VCaP (cell line): ENCODE measurements around the gene STAG3.

Experiments used
- H3K27ac ChIP-seq: fragments of 450-650 bp; 2 replicates; pipeline ENCODE4 v1.5.1; 2017
- TF ChIP-seq, protein P1 (sequence below): fragments of 450-650 bp; conservative IDR thresholded peaks from 2 replicates; pipeline ENCODE4 v1.5.1; 2017; ENCODE audit warnings: mild to moderate bottlenecking, moderate library complexity

Gene STAG3

GRCh38 chr7:100156331-100157068, 21.2 kb upstream of the STAG3 start:
- TF ChIP-seq, protein P1, sequence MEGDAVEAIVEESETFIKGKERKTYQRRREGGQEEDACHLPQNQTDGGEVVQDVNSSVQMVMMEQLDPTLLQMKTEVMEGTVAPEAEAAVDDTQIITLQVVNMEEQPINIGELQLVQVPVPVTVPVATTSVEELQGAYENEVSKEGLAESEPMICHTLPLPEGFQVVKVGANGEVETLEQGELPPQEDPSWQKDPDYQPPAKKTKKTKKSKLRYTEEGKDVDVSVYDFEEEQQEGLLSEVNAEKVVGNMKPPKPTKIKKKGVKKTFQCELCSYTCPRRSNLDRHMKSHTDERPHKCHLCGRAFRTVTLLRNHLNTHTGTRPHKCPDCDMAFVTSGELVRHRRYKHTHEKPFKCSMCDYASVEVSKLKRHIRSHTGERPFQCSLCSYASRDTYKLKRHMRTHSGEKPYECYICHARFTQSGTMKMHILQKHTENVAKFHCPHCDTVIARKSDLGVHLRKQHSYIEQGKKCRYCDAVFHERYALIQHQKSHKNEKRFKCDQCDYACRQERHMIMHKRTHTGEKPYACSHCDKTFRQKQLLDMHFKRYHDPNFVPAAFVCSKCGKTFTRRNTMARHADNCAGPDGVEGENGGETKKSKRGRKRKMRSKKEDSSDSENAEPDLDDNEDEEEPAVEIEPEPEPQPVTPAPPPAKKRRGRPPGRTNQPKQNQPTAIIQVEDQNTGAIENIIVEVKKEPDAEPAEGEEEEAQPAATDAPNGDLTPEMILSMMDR: no peak
- H3K27ac ChIP-seq: peak overlapping the region; percentile 88

DNA sequence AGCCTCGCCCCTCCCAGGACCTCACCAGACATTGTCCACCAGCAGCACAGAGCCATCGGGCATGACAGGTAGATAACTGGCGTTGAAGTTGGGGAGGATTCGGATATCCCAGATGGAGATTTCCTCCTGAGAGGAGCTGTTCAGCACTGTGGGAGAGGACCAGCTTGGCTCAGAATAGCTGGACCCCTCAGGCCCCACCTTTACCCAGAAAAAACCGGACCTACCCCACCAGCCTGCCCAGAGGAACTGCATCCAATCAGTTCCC, 20.7 kb upstream of the STAG3 start:
- TF ChIP-seq, protein P1: no peak
- H3K27ac ChIP-seq: peak overlapping the region; percentile 88

- TF ChIP-seq, protein P1: peak; percentile 11; the same call in 1 of the 2 replicates
- peak overlapping the region; percentile 88 for H3K27ac ChIP-seq
Measured at GRCh38 chr7:100157334-100158228, 20.1 kb upstream of the STAG3 start.

DNA sequence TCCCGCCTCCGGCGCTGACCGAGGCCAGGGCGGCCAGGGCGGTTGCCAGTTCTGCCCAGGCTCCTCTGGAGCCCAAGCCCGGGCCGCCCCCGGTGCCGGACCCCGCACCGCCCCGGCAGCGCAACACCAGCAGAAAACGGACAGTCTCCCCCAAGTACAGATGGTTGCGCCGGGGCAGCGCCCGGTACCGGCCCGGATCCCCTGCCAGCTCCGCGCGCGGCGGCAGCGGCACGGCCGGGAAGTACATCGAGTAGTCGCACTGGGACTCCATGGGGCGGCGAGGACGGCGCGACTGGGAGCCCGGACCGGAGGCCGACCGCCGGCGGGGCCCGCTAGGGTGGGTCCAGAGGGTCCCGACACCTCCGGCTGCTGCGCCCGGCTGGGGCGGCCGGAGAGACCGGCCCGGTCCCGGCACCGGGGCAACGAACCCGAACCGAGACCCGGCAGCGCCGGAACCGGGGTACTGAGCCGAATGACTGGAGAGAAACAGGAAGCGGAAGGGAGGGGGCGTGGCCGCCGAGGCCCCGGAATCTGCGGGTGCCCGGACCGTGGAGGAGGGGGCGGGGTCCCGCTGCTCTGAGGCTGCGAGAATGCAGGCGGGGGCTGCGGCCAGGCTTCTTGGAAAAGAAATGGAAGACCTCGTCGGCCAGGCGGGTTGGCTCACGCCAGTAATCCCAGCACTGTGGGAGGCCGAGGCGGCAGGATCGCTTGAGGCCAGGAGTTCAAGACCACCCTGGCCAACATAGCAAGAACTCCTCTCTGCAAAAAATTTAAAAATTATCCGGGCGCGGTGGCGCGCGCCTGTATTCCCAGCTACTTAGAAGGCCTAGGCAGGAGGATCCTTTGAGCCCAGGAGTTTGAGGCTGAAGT, 19.3 kb upstream of the STAG3 start, which contains the start of gene TRAPPC14:
TRAPPC14 (minus strand) TSS at position 495 of the 870 bp plus-strand sequence; CDS start at position 271, 224 bp downstream.
- H3K27ac ChIP-seq: peak within 1 kb of the TSS; percentile 88
- TF ChIP-seq, protein P1: no peak

DNA sequence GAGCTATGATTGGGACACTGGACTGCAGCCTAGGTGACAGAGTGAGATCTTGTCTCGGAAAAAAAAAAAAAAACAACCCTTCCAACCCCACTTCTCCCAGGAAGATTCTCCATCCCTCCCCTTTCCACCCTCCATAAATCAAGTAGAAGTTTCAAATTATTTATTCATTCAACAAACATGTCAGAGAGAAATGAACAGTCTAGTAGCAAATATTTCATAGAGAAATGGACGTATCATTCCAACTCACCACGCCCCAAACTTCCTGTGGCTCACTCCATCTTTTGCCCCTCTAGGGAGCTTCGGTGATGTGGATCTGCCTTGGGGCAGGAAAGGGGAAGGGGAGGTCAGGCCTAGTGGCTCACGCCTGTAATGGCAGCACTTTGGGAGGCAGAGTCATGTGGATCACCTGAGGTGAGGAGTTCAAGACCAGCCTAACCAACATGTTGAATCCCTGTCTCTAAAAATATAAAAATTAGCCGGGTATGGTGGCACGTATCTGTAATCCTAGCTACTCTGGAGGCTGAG, 18.6 kb upstream of the STAG3 start:
- H3K27ac ChIP-seq: peak overlapping the region; percentile 88
- TF ChIP-seq, protein P1: no peak

- H3K27ac ChIP-seq: no peak overlapping the region
- TF ChIP-seq, protein P1: no peak
Measured at GRCh38 chr7:100160067-100160466, 17.7 kb upstream of the STAG3 start.
